Muscle layer of duodenum (tissue), 2 donors: ENCODE results near the gene PAPPA2.
"Not testable (repeated sequence)": the region's sequence is repeated elsewhere in the genome, so short reads cannot be mapped to it uniquely, and the experiment has no call there.

Source experiments
- H3K27ac ChIP-seq: one replicate; pipeline ENCODE4 v1.7.0; 2013; ENCODE audit warnings: mild to moderate bottlenecking, low read length
- H3K27me3 ChIP-seq: one replicate; pipeline ENCODE4 v1.7.0; 2013; ENCODE audit warnings: low read depth, mild to moderate bottlenecking, control low read depth, low read length
- H3K36me3 ChIP-seq, 2 donors: one replicate each; pipeline ENCODE4 v1.7.0; 2013; ENCODE audit warnings: low read length in 2 of 2, control low read depth in 1 of 2, mild to moderate bottlenecking in 1 of 2; ENCODE audit not compliant: insufficient read depth in 2 of 2, control insufficient read depth in 1 of 2
- H3K4me1 ChIP-seq, 2 donors: one replicate each; pipeline ENCODE4 v1.7.0; 2013; ENCODE audit warnings: low read length in 2 of 2, mild to moderate bottlenecking in 2 of 2, control low read depth in 1 of 2, moderate library complexity in 1 of 2; ENCODE audit not compliant: insufficient read depth in 2 of 2, control insufficient read depth in 1 of 2
- H3K4me3 ChIP-seq, 2 donors: one replicate each; pipeline ENCODE4 v1.7.0; 2013; ENCODE audit warnings: low read length in 2 of 2, low read depth in 1 of 2, mild to moderate bottlenecking in 1 of 2
- H3K9me3 ChIP-seq, 2 donors: one replicate each; pipeline ENCODE4 v1.7.0; 2013; ENCODE audit warnings: low read length in 2 of 2, control low read depth in 1 of 2, mild to moderate bottlenecking in 1 of 2; ENCODE audit not compliant: control insufficient read depth in 1 of 2
- donor health status: healthy.

PAPPA2 gene

GRCh38 chr1:176462674-176463378, at the start of gene PAPPA2:
Gene PAPPA2 (plus strand): TSS chr1:176463175. CDS start chr1:176556323, 93,148 bp downstream.
- Histone ChIP-seq H3K27ac (no peak within 1 kb of the TSS), H3K4me3 (no peak within 1 kb of the TSS), H3K4me1 (no peaks in the 10 kb centered on the region), H3K27me3 (no peaks in the 10 kb centered on the region), H3K9me3 (no peaks in the 10 kb centered on the region), H3K36me3 (no peaks in the 10 kb centered on the region)

GRCh38 chr1:176416777-176417176, 46.2 kb upstream of the PAPPA2 start:
- Histone ChIP-seq H3K36me3 (no peaks in the 10 kb centered on the region), H3K27ac (no peak overlapping the region), H3K9me3 (no peaks in the 10 kb centered on the region), H3K27me3 (no peaks in the 10 kb centered on the region), H3K4me3 (no peak overlapping the region), H3K4me1 (no peaks in the 10 kb centered on the region)

- H3K4me3 ChIP-seq, H3K9me3 ChIP-seq: not testable (repeated sequence)
Observed at GRCh38 chr1:176419608-176420007, 43.4 kb upstream of the PAPPA2 start.

GRCh38 chr1:176434234-176434633, 28.7 kb upstream of the PAPPA2 start:
- Histone ChIP-seq H3K9me3 (no peaks in the 10 kb centered on the region), H3K27ac (no peak overlapping the region), H3K36me3 (no peaks in the 10 kb centered on the region), H3K4me3 (no peak overlapping the region), H3K27me3 (no peaks in the 10 kb centered on the region), H3K4me1 (no peaks in the 10 kb centered on the region)

More at GRCh38 chr1:176419608-176420007, 43.4 kb upstream of the PAPPA2 start:
- H3K27me3 ChIP-seq, H3K36me3 ChIP-seq, H3K27ac ChIP-seq, H3K4me1 ChIP-seq: not testable (repeated sequence)

- H3K36me3 ChIP-seq = no peaks in the 10 kb centered on the region
- no peak overlapping the region for H3K4me3 ChIP-seq
Observed at GRCh38 chr1:176436251-176436650, 26.7 kb upstream of the PAPPA2 start.

GRCh38 chr1:176440176-176440575, 22.8 kb upstream of the PAPPA2 start:
- no peaks in the 10 kb centered on the region for H3K9me3 ChIP-seq
- no peaks in the 10 kb centered on the region for H3K4me1 ChIP-seq
- no peaks in the 10 kb centered on the region for H3K36me3 ChIP-seq
- no peak overlapping the region for H3K4me3 ChIP-seq
- no peaks in the 10 kb centered on the region for H3K27me3 ChIP-seq
- no peak overlapping the region for H3K27ac ChIP-seq

More at GRCh38 chr1:176436251-176436650, 26.7 kb upstream of the PAPPA2 start:
- Histone ChIP-seq H3K4me1 (no peaks in the 10 kb centered on the region), H3K27ac (no peak overlapping the region), H3K27me3 (no peaks in the 10 kb centered on the region), H3K9me3 (no peaks in the 10 kb centered on the region)

GRCh38 chr1:176444286-176444685, 18.7 kb upstream of the PAPPA2 start:
- Histone ChIP-seq H3K27me3 (no peaks in the 10 kb centered on the region), H3K4me1 (no peaks in the 10 kb centered on the region), H3K27ac (no peak overlapping the region), H3K36me3 (no peaks in the 10 kb centered on the region), H3K4me3 (no peak overlapping the region), H3K9me3 (no peaks in the 10 kb centered on the region)

GRCh38 chr1:176445402-176445801, 17.6 kb upstream of the PAPPA2 start:
- no peaks in the 10 kb centered on the region for H3K4me1 ChIP-seq
- no peak overlapping the region for H3K4me3 ChIP-seq
- no peaks in the 10 kb centered on the region for H3K27me3 ChIP-seq
- H3K36me3 ChIP-seq = no peaks in the 10 kb centered on the region
- H3K9me3 ChIP-seq = no peaks in the 10 kb centered on the region
- H3K27ac ChIP-seq = no peak overlapping the region

- H3K4me1 ChIP-seq = no peaks in the 10 kb centered on the region
- no peaks in the 10 kb centered on the region for H3K36me3 ChIP-seq
- H3K4me3 ChIP-seq = no peak overlapping the region
Observed at GRCh38 chr1:176448340-176448739, 14.6 kb upstream of the PAPPA2 start.

GRCh38 chr1:176450526-176450925, 12.4 kb upstream of the PAPPA2 start:
- Histone ChIP-seq H3K36me3 (no peaks in the 10 kb centered on the region), H3K9me3 (peaks cover 0 to 2% of the 10 kb centered on the region in 2 donors), H3K4me3 (no peak overlapping the region)

More at GRCh38 chr1:176448340-176448739, 14.6 kb upstream of the PAPPA2 start:
- no peaks in the 10 kb centered on the region for H3K27me3 ChIP-seq
- H3K9me3 ChIP-seq = peaks cover 0 to 2% of the 10 kb centered on the region in 2 donors
- H3K27ac ChIP-seq = no peak overlapping the region

GRCh38 chr1:176451741-176452140, 11.2 kb upstream of the PAPPA2 start:
- not testable (repeated sequence) for H3K36me3 ChIP-seq, H3K4me3 ChIP-seq, H3K27ac ChIP-seq, H3K27me3 ChIP-seq, H3K9me3 ChIP-seq, H3K4me1 ChIP-seq

More at GRCh38 chr1:176450526-176450925, 12.4 kb upstream of the PAPPA2 start:
- H3K4me1 ChIP-seq = no peaks in the 10 kb centered on the region
- H3K27me3 ChIP-seq = no peaks in the 10 kb centered on the region
- no peak overlapping the region for H3K27ac ChIP-seq

- H3K27me3 ChIP-seq = no peaks in the 10 kb centered on the region
- H3K4me3 ChIP-seq = no peak overlapping the region
- no peaks in the 10 kb centered on the region for H3K4me1 ChIP-seq
- H3K27ac ChIP-seq = no peak overlapping the region
- H3K36me3 ChIP-seq = no peaks in the 10 kb centered on the region
- H3K9me3 ChIP-seq = peaks cover 0 to 10% of the 10 kb centered on the region in 2 donors
Observed at GRCh38 chr1:176456795-176457194, 6.2 kb upstream of the PAPPA2 start.
